GM21515 (cell line): ENCODE results near the gene APP.
"Not testable (repeated sequence)": the region's sequence is repeated elsewhere in the genome, so short reads cannot be mapped to it uniquely, and the experiment has no call there.

Source experiments
- ATAC-seq: cut with Tn5 transposase; IDR thresholded peaks from one replicate; pipeline ENCODE4 v1.9.1; 2021; ENCODE audit not compliant: unreplicated experiment

Gene APP

GRCh38 chr21:25953196-25953595 lies 217.4 kb downstream of the APP start:
- ATAC-seq = no peak

DNA sequence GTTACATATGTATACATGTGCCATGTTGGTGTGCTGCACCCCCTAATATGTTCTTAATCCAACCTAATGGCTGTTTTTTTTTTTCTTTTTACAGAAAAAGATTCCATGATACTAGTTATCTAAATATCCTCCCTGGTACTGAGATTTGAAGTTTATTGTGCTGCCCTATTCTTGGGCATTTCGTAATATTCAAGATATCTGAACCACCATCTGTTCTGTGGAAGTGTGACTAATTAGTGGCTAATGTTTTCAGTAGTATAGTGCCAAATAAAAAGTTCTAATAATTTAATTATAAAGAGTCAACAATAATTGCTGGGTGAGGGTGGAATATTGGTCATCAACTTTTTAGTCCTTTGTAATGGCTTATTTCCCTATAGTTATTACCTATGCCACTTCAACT lies 218.3 kb downstream of the APP start:
- ATAC-seq = no peak

GRCh38 chr21:25949701-25950100 lies 220.9 kb downstream of the APP start:
- no peak for ATAC-seq

DNA sequence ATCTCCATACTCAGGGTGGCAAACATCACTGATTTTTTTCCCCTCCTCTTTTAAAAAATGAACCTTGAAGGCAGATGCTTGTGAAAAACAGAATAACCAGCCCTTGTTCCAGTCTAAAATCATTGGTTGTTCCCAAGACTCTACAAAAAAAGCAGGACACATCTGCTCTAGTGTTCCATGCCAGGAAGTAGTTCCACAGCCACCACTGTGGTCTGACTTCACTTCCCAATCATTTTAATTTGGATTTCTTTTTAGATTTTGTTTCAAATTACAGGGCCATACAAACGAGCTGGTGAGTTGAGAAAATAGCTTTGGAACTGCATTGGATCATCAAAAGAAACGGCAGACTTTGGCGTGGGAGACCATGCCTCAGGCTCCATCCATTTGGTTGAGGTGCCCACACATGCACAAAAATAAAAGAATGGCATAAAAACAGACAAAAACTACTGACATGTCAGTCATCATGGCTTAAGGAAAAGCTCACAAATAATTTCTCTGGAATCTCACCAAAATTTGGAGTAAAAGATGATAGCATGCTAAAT lies 225.8 kb downstream of the APP start:
- ATAC-seq = no peak

- no peak for ATAC-seq
These were observed 226.5 kb downstream of the APP start for GRCh38 chr21:25944082-25944481.

GRCh38 chr21:25942135-25942534 lies 228.4 kb downstream of the APP start:
- no peak for ATAC-seq

GRCh38 chr21:25939396-25939761 lies 231.2 kb downstream of the APP start:
- no peak for ATAC-seq

DNA sequence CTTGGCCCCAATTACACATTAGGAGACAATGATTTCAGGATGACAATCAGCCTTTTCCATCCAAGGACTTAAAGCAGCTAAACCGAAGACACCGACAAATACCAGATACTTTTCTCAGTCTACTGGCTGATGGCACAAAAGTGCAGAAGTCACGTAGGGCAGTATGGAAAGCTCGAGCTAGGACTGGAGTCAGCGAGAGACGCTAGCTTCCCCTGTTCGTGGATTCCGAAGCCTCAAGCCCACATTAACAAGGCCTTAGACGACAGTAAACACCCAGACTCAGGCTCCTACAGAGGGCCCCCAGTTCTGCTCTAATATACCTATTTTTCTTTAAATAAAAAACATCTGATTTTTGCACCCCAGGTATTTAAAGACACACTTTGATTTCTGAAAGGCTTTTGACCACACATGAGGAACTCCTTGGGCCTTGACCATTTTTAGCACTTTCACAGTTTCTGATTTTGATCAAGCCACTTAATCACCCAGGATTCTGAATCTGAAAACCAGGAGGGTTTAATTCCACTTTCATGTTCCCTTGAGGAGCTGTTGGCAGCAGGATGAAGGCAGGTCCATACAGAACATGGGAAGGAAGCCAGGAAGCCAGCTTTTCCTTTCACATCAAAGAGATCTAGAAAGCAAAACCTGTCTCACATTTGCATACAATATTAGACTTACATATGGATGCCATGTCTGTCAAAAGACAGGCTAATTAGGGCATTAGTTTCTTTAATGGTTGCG lies 231.7 kb downstream of the APP start:
- no peak for ATAC-seq

- no peak for ATAC-seq
These were observed 233.8 kb downstream of the APP start for GRCh38 chr21:25936776-25937175.

- no peak for ATAC-seq
These were observed 235.8 kb downstream of the APP start for GRCh38 chr21:25934771-25935224.

DNA sequence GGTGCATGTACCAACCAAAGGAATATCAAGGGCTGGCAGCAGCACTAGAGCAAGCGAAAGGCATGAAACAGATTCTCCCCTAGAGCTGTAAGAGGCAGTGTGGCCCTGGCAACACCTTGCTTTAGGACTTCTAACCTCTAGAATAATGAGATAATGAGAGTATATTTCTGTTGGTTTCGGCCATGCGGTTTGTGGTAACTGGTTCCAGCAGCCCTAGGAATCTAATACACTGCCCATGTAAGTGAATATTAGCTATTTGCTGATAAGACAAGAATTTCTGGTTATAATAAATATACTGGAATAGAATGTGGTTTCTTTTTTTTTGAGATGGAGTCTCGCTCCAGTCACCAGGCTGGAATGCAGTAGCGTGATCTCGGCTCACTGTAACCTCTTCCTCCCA lies 236.4 kb downstream of the APP start:
- no peak for ATAC-seq

DNA sequence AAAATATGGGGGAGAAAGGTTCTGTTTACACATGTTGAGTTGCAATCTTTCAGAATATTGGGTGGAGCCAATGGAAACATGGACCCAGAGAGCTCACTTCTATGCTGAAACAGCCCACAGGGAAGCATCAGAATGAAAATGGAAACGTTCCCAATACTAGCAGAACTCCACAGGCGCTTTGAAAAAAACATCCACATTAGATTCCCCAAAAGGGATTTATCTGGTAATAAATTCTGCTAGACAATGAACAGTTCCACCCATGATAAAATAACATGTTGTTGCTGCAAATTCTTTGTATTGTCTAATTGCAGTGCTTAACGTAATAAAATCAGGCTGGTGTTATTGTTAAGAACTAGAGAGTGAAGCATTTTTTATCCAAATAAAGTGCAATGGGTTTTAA lies 238.8 kb downstream of the APP start:
- ATAC-seq = no peak

DNA sequence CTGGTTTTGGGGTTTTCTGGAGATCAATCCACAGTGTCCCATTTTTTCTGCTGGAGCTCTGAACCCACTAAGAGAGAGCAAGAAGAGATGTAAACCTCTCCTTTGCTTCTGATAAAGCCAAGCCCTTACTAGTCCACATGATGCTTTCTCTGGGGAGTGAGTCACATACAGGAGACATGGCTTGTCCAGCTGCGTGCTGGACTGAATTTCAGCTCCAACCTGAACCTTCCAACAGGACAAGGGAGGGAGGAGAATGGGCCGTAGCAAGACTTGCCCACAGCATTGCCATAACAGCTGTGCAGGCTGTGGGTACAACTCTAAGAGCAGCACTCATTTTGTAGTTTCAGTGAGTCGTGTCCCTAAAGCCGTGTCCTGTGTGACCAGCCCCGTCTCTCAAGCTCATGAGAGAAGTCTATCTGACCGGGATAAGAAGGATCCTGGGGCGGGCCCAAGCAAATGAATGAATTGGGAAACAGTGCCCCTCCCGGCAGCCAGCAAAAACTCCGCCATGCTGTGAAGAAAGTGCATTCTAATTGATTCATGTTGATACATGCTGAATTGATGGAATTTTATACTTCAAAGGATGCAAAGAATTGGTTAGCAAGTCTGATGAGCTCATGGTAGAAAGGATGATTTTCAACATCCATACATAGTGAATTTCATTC lies 240.6 kb downstream of the APP start:
- no peak for ATAC-seq

GRCh38 chr21:25927195-25927880 lies 243.2 kb downstream of the APP start:
- ATAC-seq = no peak

GRCh38 chr21:25925936-25926335 lies 244.6 kb downstream of the APP start:
- no peak for ATAC-seq

GRCh38 chr21:25925064-25925800 lies 245.3 kb downstream of the APP start:
- no peak for ATAC-seq

- ATAC-seq = not testable (repeated sequence)
These were observed 252.4 kb downstream of the APP start for GRCh38 chr21:25918152-25918551.

DNA sequence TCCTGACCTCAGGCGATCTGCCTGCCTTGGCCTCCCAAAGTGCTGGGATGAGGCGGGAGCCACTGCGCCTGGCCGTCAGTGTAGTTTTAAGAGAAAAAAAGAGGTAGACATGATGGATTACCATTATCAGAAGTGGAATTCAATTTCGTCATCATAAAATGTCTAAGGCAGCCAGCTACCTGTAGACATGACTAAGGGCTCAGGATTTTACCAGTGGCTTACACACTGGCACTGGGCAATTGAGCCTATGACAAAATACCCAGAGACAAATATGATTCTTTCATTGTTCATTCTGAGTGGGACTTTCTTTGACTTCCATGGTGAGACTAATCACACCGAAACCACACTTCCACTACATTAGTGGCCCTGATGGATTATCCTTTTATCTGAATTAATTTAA lies 254.3 kb downstream of the APP start:
- ATAC-seq = no peak

DNA sequence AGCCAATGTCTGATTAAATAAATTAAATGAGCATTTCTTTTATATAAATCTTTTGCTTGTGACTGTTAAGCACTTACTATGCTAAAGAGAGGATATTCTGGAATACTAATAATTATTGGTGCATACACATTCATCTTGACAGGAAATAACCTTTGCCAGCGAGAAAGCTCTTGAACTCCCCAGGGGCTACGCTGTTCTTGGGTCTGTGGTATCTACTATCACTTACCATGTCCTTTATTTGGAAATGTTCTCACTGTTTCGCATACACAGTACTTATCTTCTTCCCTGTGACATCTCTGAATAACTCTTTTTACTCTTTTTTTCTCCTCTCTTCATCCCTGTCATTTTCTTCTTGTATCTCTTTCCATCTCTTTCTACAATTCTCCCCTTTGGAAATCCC lies 257.1 kb downstream of the APP start:
- ATAC-seq = no peak

DNA sequence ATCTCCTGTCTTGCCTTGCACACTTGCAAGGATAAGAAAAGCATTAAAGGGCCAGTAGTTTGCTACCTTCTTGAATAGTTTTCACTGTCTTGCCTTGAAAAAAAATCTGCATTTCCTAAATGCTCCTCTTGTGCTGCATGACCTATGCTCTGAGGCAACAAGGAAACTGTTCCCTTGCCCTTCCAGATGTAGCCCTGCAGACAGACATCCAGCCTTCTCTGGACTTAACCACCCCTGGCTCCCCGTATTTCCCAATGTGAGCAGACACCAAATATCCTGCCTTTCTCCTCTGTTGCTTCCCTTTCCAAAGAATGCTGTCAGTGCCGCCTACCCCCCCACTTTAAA lies 258.2 kb downstream of the APP start:
- ATAC-seq = no peak

DNA sequence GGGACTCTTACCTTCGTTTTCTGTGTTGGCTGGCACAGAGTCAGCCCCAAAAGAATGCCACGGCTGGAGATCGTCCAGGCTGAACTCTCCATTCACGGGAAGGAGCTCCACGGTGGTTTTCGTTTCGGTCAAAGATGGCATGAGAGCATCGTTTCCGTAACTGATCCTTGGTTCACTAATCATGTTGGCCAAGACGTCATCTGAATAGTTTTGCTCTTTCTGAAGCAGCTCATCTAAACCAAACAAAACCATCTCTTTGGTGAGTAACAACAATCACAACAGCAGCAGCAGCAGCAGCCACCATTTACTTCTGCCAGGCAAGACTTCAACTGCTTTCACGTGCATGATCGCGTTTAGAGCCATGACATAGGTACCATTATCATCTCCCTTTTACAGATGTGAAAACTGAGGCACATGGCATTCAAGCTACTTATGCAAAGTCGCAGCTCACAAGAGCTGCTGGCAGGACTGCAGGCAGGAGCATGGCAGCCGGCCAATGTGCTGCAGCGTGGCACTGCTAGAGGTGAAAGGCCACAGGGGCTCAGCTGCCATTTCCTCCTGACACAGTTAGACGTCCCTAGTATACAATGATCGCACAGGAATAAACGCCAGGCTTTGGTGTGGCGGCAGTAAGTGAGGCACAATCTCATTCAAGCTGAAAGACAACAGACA lies 258.7 kb downstream of the APP start:
- no peak for ATAC-seq
